NB4 (cell line): Measurements from ENCODE around the gene ORM1.

Experiments used
- DNase-seq: peaks from one replicate; pipeline ENCODE4 v3.0.0; 2010; ENCODE audit warnings: low read depth
- H3K4me3 ChIP-seq: one replicate; pipeline ENCODE4 v1.5.1; 2011; ENCODE audit warnings: mild to moderate bottlenecking, low read depth, low read length, moderate library complexity
- MAX ChIP-seq: IDR thresholded peaks from 2 replicates; pipeline ENCODE4 v1.6.1; 2011; ENCODE audit warnings: low read depth, low read length
- MYC ChIP-seq: IDR thresholded peaks from 2 replicates; pipeline ENCODE4 v1.6.1; 2011; ENCODE audit warnings: low read depth, low read length
- POLR2A ChIP-seq: IDR thresholded peaks from 2 replicates; pipeline ENCODE4 v1.6.1; 2011; ENCODE audit warnings: mild to moderate bottlenecking; ENCODE audit not compliant: insufficient read length; ENCODE audit errors: extremely low read depth
- TF ChIP-seq, protein P1 (sequence below): IDR thresholded peaks from one replicate; pipeline ENCODE4 v1.5.1; 2012; ENCODE audit warnings: low read depth, low read length

ORM1 gene

DNA sequence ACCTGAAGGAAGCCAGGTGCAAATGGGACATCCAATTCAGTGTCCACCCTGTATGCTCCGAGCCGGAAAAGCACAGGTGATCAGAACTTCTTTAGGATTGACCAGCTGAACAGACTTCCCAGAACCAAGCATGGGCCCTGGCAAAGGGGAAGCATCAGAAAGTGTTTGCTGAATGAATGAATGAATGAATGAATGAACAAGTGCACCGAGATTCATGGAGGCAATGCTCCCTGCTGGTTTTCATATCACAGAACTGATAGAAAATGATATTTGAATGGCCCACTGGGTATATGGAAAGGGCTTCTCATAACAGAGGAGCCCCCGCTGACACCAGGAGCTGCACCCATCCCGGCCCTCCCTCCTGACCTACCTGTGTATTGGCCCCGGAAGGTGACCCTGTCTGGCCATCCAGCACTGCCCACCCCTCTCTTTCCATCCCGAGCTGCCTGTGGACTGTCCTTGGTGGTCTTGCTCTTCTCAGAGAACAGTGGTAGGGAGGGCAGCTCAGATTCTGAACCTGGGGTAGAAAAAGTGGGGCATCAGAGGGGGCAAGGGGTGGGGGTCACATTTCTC lies 22.7 kb downstream of the ORM1 start:
- DNase-seq, result no peak
- no peak overlapping the region for H3K4me3 ChIP-seq
- no peak for TF ChIP-seq MYC
- TF ChIP-seq, protein P1, sequence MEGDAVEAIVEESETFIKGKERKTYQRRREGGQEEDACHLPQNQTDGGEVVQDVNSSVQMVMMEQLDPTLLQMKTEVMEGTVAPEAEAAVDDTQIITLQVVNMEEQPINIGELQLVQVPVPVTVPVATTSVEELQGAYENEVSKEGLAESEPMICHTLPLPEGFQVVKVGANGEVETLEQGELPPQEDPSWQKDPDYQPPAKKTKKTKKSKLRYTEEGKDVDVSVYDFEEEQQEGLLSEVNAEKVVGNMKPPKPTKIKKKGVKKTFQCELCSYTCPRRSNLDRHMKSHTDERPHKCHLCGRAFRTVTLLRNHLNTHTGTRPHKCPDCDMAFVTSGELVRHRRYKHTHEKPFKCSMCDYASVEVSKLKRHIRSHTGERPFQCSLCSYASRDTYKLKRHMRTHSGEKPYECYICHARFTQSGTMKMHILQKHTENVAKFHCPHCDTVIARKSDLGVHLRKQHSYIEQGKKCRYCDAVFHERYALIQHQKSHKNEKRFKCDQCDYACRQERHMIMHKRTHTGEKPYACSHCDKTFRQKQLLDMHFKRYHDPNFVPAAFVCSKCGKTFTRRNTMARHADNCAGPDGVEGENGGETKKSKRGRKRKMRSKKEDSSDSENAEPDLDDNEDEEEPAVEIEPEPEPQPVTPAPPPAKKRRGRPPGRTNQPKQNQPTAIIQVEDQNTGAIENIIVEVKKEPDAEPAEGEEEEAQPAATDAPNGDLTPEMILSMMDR, result no peak
- no peak for TF ChIP-seq MAX
- TF ChIP-seq POLR2A, result no peak

DNA sequence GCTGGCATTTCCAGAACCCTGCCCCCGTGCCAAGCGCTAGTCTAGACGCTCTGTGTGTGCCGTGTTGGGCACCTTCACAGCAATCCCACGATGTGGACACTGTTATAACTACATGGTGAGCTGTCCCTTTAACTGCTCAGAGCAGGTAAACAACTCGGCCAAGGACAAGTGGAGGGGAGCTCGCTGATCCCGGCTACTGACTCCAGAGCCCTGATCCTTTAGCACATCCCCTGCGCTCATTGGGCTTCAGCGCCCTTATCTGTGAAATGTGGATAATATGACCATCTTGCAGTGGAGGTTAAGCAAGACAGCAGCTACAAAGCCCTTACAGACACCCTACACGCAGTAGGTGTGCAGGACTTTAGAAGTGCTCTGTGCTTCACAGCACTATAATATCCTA lies 23.2 kb downstream of the ORM1 start:
- no peak overlapping the region for H3K4me3 ChIP-seq
- DNase-seq, result no peak
- TF ChIP-seq POLR2A, result no peak
- no peak for TF ChIP-seq MYC
- TF ChIP-seq MAX, result no peak
- TF ChIP-seq, protein P1, result no peak

DNA sequence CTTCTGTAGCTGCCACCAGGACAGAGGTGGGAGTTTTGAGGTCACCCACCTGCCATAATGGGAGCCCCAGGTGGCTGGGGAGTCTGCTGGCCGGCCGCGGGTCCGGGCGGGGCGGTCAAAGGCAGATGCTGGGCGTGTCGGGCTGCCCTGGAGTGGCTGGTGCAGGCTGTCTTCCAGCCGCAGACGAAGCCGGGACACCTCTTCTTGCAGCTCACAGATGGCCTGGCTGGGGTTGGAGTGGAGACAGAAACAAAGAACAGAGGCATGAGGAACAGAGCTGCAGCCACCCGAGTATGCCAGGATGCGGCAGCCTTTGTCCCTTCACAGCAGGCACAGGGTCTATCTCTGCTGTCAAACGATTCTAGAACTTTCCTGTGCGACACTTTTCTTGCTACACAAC lies 24.8 kb downstream of the ORM1 start:
- no peak for DNase-seq
- TF ChIP-seq MAX (no peak), MYC (no peak), POLR2A (no peak)
- TF ChIP-seq, protein P1, result no peak
- no peak overlapping the region for H3K4me3 ChIP-seq

GRCh38 chr9:114348261-114348905 lies 25.5 kb downstream of the ORM1 start:
- TF ChIP-seq, protein P1, result no peak
- TF ChIP-seq POLR2A, result no peak
- no peak for TF ChIP-seq MYC
- H3K4me3 ChIP-seq, result no peak overlapping the region
- no peak for DNase-seq

GRCh38 chr9:114348906-114349482 lies 26.1 kb downstream of the ORM1 start:
- TF ChIP-seq, protein P1, result no peak
- TF ChIP-seq MYC (peak; percentile 91), MAX (peak; percentile 89), POLR2A (no peak)
- peak; percentile 99 for DNase-seq
- no peak overlapping the region for H3K4me3 ChIP-seq
